Astrocyte (in vitro differentiated cells and primary cell): ENCODE measurements around the gene NAA15.

Experiments used
- CTCF ChIP-seq: IDR thresholded peaks from 2 replicates; pipeline ENCODE4 v1.5.1; 2011; ENCODE audit warnings: low read depth, mild to moderate bottlenecking, inconsistent platforms, low read length, moderate library complexity; ENCODE audit not compliant: insufficient read depth
- EZH2 ChIP-seq: IDR thresholded peaks from 2 replicates; pipeline ENCODE4 v1.6.1; 2012; ENCODE audit warnings: mild to moderate bottlenecking, low read length, inconsistent platforms; ENCODE audit not compliant: insufficient read depth

- TF ChIP-seq CTCF (no peak), EZH2 (no peak)
Observed at GRCh38 chr4:139301113-139301820, at the start of gene NAA15.
